HEK293 (cell line): ENCODE results near the gene SARS2.

ENCODE experiments used
- MYNN ChIP-seq: fragments of 450-650 bp; formaldehyde crosslinking; IDR thresholded peaks from 2 replicates; pipeline ENCODE4 v1.5.1; 2016; ENCODE audit warnings: missing biosample characterization, missing genetic modification characterization, borderline replicate concordance
- YY1 ChIP-seq: fragments of 450-650 bp; formaldehyde crosslinking; IDR thresholded peaks from 2 replicates; pipeline ENCODE4 v1.5.1; 2018; ENCODE audit warnings: missing biosample characterization, missing genetic modification characterization
- ZBTB21 ChIP-seq: fragments of 450-650 bp; formaldehyde crosslinking; IDR thresholded peaks from 2 replicates; pipeline ENCODE4 v1.5.1; 2017; ENCODE audit warnings: missing biosample characterization, missing genetic modification characterization
- ZNF112 ChIP-seq: fragments of 450-650 bp; formaldehyde crosslinking; IDR thresholded peaks from 2 replicates; pipeline ENCODE4 v1.5.0; 2017; ENCODE audit warnings: missing biosample characterization, missing genetic modification characterization
- ZNF248 ChIP-seq: fragments of 450-650 bp; formaldehyde crosslinking; IDR thresholded peaks from 2 replicates; pipeline ENCODE4 v1.5.1; 2017; ENCODE audit warnings: missing biosample characterization, missing genetic modification characterization
- ZNF324 ChIP-seq: fragments of 450-650 bp; formaldehyde crosslinking; IDR thresholded peaks from 2 replicates; pipeline ENCODE4 v1.5.1; 2016; ENCODE audit warnings: missing biosample characterization, missing genetic modification characterization
- ZNF433 ChIP-seq: fragments of 450-650 bp; formaldehyde crosslinking; IDR thresholded peaks from 2 replicates; pipeline ENCODE4 v1.5.1; 2016; ENCODE audit warnings: missing biosample characterization, missing genetic modification characterization, low read depth
- ZNF473 ChIP-seq: fragments of 450-650 bp; formaldehyde crosslinking; IDR thresholded peaks from 2 replicates; pipeline ENCODE4 v1.5.1; 2017; ENCODE audit warnings: missing biosample characterization, missing genetic modification characterization
- ZNF501 ChIP-seq: fragments of 450-650 bp; formaldehyde crosslinking; IDR thresholded peaks from 2 replicates; pipeline ENCODE4 v1.5.1; 2016; ENCODE audit warnings: missing biosample characterization, missing genetic modification characterization
- TF ChIP-seq, protein P1 (sequence below): sonication (generic); formaldehyde crosslinking; IDR thresholded peaks from 2 replicates; pipeline ENCODE4 v1.8.1; 2022; ENCODE audit warnings: mild to moderate bottlenecking, moderate library complexity, missing genetic modification reagents
- TF ChIP-seq, protein P2 (sequence below): fragments of 450-650 bp; formaldehyde crosslinking; IDR thresholded peaks from 2 replicates; pipeline ENCODE4 v1.5.1; 2016; ENCODE audit warnings: missing biosample characterization, missing genetic modification characterization
- TF ChIP-seq, protein P3 (sequence below): fragments of 450-650 bp; formaldehyde crosslinking; IDR thresholded peaks from 2 replicates; pipeline ENCODE4 v1.5.1; 2016; ENCODE audit warnings: missing biosample characterization, missing genetic modification characterization, borderline replicate concordance
- TF ChIP-seq, protein P4 (sequence below): fragments of 450-650 bp; formaldehyde crosslinking; IDR thresholded peaks from 2 replicates; pipeline ENCODE4 v1.5.1; 2016; ENCODE audit warnings: missing biosample characterization, missing genetic modification characterization, low read depth

DNA sequence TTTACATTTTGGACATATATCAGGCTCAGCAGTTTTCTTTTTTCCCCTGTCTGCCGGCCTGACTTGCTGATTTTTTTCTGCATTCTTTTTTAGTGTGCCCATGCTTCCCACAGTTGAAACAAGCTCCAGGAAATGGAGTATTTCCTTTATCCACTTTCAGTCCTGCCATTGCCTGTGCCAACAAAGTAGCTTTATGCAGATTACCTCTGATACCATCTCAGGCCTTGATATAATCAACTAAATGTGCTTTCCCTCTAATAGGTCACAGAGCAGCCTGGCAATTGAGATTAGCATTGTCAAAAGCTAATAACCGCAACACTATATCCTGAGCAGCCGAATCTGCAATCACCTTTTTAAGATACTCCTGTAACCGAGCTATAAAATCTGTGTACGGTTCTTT, 9.4 kb upstream of the SARS2 start:
- TF ChIP-seq, protein P1, sequence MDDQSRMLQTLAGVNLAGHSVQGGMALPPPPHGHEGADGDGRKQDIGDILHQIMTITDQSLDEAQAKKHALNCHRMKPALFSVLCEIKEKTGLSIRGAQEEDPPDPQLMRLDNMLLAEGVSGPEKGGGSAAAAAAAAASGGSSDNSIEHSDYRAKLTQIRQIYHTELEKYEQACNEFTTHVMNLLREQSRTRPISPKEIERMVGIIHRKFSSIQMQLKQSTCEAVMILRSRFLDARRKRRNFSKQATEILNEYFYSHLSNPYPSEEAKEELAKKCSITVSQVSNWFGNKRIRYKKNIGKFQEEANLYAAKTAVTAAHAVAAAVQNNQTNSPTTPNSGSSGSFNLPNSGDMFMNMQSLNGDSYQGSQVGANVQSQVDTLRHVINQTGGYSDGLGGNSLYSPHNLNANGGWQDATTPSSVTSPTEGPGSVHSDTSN = no peak
- TF ChIP-seq ZBTB21 (tag by site-specific recombination) (no peak), ZNF501 (tag by site-specific recombination) (no peak), ZNF473 (tag by site-specific recombination) (no peak), ZNF324 (tag by site-specific recombination) (no peak), YY1 (tag by site-specific recombination) (no peak), ZNF433 (tag by site-specific recombination) (no peak), ZNF112 (no peak), MYNN (tag by site-specific recombination) (no peak), ZNF248 (tag by site-specific recombination) (no peak)
- TF ChIP-seq, protein P2, sequence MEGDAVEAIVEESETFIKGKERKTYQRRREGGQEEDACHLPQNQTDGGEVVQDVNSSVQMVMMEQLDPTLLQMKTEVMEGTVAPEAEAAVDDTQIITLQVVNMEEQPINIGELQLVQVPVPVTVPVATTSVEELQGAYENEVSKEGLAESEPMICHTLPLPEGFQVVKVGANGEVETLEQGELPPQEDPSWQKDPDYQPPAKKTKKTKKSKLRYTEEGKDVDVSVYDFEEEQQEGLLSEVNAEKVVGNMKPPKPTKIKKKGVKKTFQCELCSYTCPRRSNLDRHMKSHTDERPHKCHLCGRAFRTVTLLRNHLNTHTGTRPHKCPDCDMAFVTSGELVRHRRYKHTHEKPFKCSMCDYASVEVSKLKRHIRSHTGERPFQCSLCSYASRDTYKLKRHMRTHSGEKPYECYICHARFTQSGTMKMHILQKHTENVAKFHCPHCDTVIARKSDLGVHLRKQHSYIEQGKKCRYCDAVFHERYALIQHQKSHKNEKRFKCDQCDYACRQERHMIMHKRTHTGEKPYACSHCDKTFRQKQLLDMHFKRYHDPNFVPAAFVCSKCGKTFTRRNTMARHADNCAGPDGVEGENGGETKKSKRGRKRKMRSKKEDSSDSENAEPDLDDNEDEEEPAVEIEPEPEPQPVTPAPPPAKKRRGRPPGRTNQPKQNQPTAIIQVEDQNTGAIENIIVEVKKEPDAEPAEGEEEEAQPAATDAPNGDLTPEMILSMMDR (tag by site-specific recombination) = no peak
- TF ChIP-seq, protein P3, sequence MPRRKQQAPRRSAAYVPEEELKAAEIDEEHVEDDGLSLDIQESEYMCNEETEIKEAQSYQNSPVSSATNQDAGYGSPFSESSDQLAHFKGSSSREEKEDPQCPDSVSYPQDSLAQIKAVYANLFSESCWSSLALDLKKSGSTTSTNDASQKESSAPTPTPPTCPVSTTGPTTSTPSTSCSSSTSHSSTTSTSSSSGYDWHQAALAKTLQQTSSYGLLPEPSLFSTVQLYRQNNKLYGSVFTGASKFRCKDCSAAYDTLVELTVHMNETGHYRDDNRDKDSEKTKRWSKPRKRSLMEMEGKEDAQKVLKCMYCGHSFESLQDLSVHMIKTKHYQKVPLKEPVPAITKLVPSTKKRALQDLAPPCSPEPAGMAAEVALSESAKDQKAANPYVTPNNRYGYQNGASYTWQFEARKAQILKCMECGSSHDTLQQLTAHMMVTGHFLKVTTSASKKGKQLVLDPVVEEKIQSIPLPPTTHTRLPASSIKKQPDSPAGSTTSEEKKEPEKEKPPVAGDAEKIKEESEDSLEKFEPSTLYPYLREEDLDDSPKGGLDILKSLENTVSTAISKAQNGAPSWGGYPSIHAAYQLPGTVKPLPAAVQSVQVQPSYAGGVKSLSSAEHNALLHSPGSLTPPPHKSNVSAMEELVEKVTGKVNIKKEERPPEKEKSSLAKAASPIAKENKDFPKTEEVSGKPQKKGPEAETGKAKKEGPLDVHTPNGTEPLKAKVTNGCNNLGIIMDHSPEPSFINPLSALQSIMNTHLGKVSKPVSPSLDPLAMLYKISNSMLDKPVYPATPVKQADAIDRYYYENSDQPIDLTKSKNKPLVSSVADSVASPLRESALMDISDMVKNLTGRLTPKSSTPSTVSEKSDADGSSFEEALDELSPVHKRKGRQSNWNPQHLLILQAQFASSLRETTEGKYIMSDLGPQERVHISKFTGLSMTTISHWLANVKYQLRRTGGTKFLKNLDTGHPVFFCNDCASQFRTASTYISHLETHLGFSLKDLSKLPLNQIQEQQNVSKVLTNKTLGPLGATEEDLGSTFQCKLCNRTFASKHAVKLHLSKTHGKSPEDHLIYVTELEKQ (tag by site-specific recombination) = no peak
- TF ChIP-seq, protein P4, sequence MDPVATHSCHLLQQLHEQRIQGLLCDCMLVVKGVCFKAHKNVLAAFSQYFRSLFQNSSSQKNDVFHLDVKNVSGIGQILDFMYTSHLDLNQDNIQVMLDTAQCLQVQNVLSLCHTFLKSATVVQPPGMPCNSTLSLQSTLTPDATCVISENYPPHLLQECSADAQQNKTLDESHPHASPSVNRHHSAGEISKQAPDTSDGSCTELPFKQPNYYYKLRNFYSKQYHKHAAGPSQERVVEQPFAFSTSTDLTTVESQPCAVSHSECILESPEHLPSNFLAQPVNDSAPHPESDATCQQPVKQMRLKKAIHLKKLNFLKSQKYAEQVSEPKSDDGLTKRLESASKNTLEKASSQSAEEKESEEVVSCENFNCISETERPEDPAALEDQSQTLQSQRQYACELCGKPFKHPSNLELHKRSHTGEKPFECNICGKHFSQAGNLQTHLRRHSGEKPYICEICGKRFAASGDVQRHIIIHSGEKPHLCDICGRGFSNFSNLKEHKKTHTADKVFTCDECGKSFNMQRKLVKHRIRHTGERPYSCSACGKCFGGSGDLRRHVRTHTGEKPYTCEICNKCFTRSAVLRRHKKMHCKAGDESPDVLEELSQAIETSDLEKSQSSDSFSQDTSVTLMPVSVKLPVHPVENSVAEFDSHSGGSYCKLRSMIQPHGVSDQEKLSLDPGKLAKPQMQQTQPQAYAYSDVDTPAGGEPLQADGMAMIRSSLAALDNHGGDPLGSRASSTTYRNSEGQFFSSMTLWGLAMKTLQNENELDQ (tag by site-specific recombination) = no peak
